Activated CD4-positive, alpha-beta T cell treated with anti-CD3 and anti-CD28 coated beads for 48 hours (primary cell): ENCODE measurements around the gene CLSTN2.

Source experiments
- DNase-seq: peaks from one replicate; pipeline ENCODE4 v3.0.0-alpha.2; 2020

The CLSTN2 gene

DNA sequence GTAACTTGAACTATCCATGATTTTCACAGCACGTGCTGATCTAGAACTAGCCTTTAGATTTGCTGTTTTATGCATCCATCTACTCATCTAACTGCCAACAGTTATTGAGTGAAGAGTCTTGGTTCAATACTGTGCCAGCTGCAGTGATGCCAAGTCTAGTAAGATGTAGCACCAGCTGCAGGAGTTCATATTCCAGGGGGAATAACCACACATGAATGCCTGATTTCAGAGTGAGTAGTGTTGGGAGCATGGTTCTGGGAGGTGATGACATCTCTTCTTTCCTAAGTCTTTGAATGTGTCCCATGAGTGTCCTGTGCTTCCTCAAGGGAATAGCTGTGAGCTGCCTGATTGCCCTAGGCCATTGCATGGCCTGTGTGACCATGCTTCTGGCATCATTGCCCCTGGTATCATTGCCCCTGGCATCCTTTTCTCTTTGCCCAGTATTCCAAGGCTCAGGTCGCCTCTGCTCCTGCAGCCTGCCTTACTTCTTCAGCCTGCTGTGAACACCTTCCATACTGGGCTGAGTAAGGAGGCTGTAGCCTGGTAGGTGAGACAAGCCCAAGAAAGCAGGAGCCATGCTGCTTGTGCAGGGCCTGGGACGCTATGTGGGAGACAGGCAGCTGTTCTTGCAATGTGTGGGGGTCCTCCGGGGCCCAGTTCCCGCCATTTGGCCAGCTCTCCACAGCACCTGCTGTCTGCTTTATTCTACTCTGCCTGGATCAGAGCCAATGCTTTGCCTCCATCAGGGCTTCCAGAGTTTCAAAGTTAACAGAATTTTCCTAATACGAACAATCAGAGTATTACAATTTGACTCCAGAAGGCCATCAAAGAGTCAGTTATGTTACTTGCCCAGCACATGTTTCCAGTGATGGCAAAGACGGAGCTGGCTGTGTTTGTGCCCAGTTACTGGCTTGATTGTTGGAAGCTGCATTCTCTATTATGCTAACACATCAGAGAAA lies 73.2 kb downstream of the CLSTN2 start:
- DNase-seq, result no peak

DNA sequence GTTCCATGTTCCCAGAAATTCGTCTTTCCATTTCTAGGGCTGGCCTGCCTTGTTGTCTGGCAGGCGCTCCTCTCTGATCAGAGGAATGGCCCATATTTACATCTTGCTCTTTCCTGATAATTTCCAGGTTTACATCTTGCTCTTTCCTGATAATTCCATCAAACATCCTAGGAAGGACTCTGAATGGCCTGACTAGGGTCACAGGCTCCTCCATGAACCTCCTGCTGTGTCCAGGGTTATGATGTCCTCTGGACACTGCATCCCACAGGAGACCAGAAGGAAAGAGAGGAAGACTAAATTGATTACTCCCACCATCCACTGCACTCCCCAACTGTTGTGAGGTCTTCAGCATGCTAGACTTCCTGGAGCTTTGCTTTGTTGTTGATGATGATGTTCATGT lies 75.4 kb downstream of the CLSTN2 start:
- no peak for DNase-seq

DNA sequence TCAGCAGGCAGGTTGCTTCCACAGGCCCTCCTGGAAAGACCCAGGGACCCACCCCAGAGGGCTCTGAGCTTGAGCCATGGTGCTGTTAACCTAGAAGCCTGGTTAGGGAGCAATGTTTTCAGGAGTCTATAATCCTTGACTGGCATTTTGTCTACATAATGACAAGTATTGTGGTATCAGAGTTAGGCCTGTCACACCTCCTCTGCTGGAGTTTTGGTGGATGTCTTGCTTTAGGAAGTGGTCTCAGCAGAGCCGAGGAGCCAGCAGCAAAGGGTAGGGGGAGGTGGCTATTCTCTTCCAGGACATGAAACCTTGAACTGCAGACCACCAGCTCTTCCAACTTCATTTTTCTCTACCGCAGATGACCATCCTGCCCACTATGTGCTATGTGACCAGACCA lies 76.1 kb downstream of the CLSTN2 start:
- DNase-seq, result no peak

- DNase-seq, result no peak
These were observed 76.8 kb downstream of the CLSTN2 start for GRCh38 chr3:140011611-140012277.

- DNase-seq, result no peak
These were observed 78.2 kb downstream of the CLSTN2 start for GRCh38 chr3:140013220-140013619.

DNA sequence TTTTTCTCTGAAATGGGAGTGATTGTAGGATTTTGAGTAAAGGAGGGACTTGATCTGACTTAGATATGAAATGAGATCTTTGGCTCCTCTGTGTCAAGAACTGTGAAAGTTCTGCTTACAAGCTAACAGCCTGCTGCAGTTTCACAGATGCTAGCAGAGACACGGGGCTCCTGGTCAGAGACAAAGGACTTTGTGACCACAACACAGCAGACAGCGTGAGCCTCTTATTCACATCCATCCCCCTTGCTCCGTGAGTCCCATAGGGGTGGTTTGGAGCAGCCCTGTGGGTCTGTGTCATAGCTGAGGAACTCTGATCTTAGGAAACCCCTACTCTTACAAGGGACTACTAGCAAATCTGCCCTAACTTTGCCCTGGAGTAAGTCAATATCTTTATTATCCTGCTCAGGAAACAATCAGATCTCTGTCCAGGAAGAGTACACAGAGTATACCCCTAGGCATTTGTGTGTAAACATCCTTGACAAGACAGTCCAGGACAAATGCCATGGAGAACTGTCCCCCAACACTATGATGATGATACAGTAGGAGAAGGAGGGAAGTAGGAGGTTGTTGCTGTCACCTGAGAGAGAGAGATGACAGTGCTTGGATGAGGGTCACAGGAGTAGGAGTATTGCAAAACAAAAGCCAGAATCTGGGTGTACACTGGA lies 80.0 kb downstream of the CLSTN2 start:
- DNase-seq, result no peak

GRCh38 chr3:140015741-140016140 lies 80.8 kb downstream of the CLSTN2 start:
- DNase-seq, result no peak

DNA sequence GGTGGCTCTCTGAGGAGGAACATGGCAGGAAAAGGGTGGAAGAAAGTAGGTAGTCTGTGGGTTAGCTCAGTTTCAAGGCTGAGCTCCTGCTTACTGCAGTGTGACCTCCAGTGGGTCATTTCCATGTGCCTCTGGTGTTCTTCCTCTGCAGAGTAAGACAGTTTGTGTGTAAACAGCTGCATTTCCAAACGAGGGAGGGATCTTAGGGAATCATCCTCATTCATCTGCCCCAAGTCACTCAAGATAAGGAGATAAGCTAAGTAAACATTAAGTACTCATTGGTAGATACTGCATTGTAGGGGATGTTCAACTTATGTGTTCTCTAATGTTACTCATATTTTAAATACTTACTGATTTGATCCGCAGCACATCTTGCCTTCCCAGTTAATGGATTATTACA lies 83.6 kb downstream of the CLSTN2 start:
- no peak for DNase-seq

- no peak for DNase-seq
These were observed 85.0 kb downstream of the CLSTN2 start for GRCh38 chr3:140019946-140020345.

DNA sequence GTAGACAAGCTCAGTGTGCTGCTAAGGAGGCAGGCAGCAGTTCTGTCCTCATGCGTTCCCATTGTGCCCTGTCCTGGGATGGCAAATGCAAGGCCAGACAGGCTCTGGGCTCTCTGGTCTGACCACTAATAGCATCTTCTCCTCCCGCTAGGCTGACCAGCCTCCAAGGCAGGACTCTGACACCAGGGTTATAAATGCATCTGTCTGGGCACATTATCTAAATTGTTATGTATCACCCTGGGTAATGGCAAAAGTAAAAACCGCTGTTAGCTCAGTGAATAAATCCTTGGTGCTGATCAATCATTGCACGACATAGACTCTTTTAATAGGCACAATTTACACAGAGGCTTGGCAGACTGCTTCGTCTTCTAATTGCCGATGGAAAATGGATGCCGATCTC lies 85.6 kb downstream of the CLSTN2 start:
- DNase-seq, result no peak

DNA sequence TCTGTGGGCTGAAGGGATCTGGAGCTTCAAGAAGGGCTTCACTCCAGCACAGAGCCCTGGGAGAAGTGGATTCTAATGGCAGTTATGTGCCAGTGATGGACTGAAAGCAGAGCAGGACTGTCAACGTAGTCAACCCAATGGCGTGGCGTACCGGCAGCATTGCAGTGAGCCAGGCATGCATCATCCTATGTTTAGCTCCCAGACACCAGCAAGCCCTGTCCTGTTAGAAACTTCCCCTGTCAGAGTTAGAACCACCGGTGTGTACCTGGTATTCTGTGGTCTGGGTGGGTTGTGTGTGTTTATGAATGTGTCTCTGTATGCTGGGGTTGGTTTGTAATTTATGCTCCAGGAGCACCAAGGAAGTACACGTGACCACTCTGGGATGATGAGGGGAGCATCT lies 86.3 kb downstream of the CLSTN2 start:
- DNase-seq, result no peak

DNA sequence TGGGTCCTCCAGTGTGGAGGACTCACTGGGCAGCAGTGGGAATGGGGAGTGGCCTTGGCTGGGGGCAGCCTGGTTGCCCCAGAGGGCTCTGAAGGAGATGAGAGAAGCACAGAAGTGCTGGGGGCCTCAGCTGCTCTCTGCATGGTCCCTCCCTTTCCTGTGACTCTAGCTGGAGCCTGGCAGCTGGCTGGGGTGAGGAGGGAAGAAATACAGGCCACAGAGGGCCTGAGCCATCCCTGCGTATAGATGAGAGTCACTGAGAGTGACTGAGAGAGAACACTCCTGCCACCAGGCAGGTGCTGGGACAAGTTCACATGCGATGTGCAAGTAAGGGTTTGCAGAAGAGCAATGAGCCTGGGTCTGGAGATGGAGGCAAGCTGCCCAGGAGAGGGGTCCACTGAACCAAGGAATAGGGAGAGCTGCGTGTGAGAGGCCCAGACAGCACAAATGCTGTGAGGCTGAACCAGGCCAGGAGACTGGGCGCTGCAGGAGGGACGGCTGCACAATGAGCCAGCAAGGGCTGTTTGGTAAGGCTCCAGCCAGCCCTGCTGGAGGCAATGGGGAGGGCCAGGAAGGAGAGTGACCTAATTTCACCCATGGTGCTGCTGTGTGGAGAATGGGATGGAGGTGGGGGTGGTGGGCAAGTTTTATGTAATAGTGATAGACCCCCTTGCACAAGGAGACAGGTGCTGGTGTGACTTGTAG lies 87.2 kb downstream of the CLSTN2 start:
- no peak for DNase-seq

DNA sequence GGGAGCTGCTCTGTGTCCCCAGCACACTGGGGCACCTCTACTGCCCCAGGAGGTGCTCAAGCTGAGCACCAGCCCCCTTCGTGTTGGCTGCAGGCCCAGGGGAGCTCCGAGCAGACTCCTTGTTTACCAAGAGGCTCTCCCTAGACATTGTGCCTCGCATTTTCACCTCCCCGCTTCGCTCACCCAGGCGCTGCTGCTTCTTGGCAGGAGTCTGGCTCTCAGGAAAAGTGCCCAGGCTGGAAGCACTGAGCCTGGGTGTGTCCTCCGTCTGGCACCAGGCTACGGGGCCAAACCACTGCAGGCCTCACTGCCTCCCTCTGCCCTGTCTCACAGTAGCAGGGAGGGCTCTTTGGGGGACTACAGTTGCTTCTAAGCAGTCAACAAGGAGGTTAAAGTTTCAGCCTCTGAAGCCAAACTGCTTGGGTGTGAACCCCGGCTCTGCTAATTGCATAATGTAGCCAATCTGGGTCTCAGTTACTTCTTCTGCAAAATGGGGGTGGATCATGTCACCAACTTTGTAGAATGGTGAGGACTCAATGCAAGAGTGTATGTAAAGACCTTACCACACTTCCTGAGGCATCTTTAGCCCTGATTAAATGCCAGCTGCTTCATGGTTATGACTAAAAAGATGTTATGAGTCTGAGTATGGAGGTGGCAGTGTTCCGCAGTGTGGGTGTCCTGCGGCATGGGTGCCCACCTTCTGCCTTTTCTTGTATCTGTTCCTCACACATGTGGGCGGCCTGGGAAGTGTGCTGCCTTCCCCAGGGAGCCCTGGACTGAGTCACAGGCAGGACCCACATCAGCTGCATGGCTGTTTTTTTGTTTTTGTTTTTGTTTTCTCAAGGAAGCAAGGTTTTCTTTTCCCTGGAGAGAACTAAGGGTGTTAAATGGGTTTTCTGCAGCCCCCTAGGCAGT lies 88.9 kb downstream of the CLSTN2 start:
- no peak for DNase-seq

- DNase-seq, result no peak
These were observed 96.2 kb downstream of the CLSTN2 start for GRCh38 chr3:140031170-140031569.

DNA sequence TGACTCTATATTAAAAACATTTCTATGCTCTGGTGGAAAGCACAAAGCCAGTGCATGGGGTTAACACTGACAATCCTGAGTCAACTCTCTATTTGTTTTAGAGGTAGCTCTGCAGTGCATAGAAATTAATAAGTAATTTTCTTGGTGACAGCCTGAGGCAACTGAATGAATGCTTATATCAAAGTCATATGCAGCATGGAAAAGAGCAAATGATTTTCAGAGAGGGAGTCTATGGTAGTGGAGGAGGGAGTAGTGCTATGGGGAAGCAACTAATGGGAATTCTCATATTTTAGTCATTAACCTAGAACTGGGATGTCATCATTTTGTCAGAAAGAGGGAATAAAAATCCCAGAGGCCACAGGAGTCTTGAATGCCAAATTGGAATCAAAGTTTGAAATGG lies 99.1 kb downstream of the CLSTN2 start:
- no peak for DNase-seq

GRCh38 chr3:140035871-140036270 lies 100.9 kb downstream of the CLSTN2 start:
- no peak for DNase-seq

DNA sequence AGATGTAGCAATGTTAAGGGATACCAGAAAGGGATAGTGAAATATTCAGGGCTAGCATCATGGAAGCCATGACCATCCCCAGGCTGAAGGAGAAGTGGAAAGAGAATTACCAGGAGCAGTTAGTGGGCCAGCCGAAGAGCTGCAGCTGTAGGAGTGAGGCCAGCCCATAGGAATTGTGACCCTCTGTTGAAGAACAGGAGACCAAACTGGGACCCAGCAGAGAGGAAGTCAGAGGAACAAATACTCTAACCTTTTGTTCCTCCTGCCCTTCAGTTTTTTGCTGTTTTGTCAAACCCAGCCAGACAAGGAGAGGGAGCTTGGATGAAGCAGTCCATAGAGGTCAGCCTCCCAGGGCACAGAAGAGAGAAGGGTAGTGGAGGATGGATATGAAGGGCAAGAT lies 115.4 kb downstream of the CLSTN2 start:
- DNase-seq, result no peak

DNA sequence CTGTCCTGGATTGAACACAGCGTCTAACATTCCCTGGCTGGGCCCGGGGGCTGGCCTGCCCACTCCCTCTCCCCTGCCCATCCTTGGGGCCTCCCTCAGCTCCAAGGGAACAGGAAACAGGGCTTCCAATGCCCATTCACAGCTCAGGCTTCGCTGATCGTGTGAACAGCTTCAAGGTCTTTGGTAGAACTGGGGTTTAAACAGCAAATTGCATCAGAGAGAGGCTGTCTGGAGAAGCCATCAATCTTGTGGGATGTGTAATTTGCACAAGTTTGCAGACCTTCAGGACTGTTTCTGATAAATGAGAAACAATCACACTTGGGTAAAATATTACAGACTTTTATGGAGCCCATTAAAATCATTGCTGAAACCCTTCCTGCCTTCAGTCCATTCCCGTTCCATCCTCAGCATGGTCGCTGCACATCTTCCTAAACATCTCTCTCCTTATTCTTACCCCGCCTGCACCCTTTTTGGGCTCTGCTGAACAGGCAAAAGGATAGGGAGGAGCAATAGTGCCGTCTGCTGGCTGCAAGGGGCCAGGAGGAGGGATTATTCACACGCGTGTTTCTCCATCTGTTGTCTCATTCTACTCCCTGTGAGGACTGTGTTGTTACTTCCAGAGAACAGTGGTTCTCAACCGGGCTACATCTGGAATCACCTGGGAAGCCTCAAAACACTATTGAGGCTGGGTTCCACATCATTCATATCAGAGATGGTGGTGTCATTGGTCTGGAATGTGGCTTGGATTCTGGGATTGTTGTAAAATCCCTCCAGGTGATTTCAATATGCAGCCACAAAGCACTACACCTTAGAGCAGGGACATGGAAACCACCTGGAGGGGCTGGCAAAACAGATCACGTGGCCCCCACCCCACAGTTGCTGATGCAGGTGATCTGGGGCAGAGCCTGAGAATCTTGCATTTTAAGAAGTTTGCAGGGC lies 116.3 kb downstream of the CLSTN2 start:
- DNase-seq, result no peak

- no peak for DNase-seq
These were observed 118.1 kb downstream of the CLSTN2 start for GRCh38 chr3:140052771-140053702.

GRCh38 chr3:140053794-140054193 lies 118.8 kb downstream of the CLSTN2 start:
- DNase-seq, result no peak
